ENCODE measurements around the gene KCNH1.

GRCh38 chr1:210678306-210678705, 455.6 kb downstream of the KCNH1 start:
- TF ChIP-seq ZNF830 (CRISPR knock-in tag; IDR thresholded peaks at IDR 0.05) (no peak), BRD4 (IDR thresholded peaks at IDR 0.05) (no peak), MECOM (CRISPR knock-in tag; IDR thresholded peaks at IDR 0.05) (no peak), TARDBP (IDR thresholded peaks at IDR 0.05) (no peak), CCAR2 (IDR thresholded peaks at IDR 0.05; ENCODE audit: low read depth, low read length) (no peak), POLR2AphosphoS5 (IDR thresholded peaks at IDR 0.05; ENCODE audit: control insufficient read depth, insufficient read depth, low read depth, low read length) (no peak), ZC3H4 (CRISPR knock-in tag; IDR thresholded peaks at IDR 0.05; ENCODE audit: borderline replicate concordance) (no peak), EZH2 (IDR thresholded peaks at IDR 0.05; ENCODE audit: borderline replicate concordance, low read depth, low read length) (no peak)
- TF ChIP-seq, protein P1, sequence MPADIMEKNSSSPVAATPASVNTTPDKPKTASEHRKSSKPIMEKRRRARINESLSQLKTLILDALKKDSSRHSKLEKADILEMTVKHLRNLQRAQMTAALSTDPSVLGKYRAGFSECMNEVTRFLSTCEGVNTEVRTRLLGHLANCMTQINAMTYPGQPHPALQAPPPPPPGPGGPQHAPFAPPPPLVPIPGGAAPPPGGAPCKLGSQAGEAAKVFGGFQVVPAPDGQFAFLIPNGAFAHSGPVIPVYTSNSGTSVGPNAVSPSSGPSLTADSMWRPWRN (IDR thresholded peaks at IDR 0.05; ENCODE audit: low read depth), result no peak
- TF ChIP-seq, protein P2, sequence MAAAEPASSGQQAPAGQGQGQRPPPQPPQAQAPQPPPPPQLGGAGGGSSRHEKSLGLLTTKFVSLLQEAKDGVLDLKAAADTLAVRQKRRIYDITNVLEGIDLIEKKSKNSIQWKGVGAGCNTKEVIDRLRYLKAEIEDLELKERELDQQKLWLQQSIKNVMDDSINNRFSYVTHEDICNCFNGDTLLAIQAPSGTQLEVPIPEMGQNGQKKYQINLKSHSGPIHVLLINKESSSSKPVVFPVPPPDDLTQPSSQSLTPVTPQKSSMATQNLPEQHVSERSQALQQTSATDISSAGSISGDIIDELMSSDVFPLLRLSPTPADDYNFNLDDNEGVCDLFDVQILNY (CRISPR knock-in tag; IDR thresholded peaks at IDR 0.05), result no peak
